Cardiac fibroblast (primary cell): Measurements from ENCODE around the gene CDH8.
A peak's percentile ranks its signal among the peaks of the same experiment; 100 is the strongest.

Experiments used
- DNase-seq, 2 donors: peaks; one replicate each; pipeline versions ENCODE4 v3.0.0 to v3.0.0-alpha.2; 2010; ENCODE audit warnings: low read depth in 2 of 2
- H3K4me3 ChIP-seq, 2 donors: replicated peaks in 1 of 2; 1 replicate in 1 of 2; 2 replicates in 1 of 2; pipeline ENCODE4 v1.5.1; 2011; ENCODE audit warnings: low read depth in 2 of 2, low read length in 2 of 2, mild to moderate bottlenecking in 2 of 2, moderate library complexity in 1 of 2
- CTCF ChIP-seq: IDR thresholded peaks from one replicate; pipeline ENCODE4 v1.5.1; 2011; ENCODE audit warnings: low read depth, mild to moderate bottlenecking, low read length, inconsistent platforms

CDH8 gene

GRCh38 chr16:61908426-61908825 lies 127.8 kb downstream of the CDH8 start:
- TF ChIP-seq CTCF: no peak
- no peak for DNase-seq
- no peak overlapping the region for H3K4me3 ChIP-seq

- no peak for DNase-seq
- no peak for TF ChIP-seq CTCF
- no peak overlapping the region for H3K4me3 ChIP-seq
Observed at GRCh38 chr16:61901689-61902088, 134.5 kb downstream of the CDH8 start.

DNA sequence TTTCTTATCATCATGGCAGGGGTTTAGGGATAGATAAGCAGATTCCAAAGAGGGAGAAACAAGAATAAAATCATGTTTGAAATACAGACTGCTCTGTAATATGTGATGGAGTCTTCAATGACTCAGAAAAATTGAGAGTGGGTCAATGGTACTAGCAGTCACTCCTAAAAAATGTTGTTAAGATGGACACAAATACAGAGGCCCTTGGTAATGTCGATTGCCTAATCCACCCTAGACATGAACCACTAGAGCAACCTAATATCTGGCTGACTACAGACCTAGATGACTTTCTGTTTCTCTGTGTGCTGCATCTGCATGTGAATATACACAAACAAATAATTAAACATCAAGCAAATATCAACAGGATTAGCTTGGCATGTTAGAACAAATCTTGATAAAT lies 135.8 kb downstream of the CDH8 start:
- no peak overlapping the region for H3K4me3 ChIP-seq
- TF ChIP-seq CTCF: no peak
- DNase-seq: peak; percentile 1 to 83

- H3K4me3 ChIP-seq: no peak overlapping the region
- no peak for DNase-seq
- TF ChIP-seq CTCF: no peak
Observed at GRCh38 chr16:61897657-61898056, 138.6 kb downstream of the CDH8 start.

GRCh38 chr16:61892531-61892930 lies 143.7 kb downstream of the CDH8 start:
- no peak for DNase-seq
- no peak overlapping the region for H3K4me3 ChIP-seq
- no peak for TF ChIP-seq CTCF

GRCh38 chr16:61891460-61891859 lies 144.8 kb downstream of the CDH8 start:
- no peak for DNase-seq
- H3K4me3 ChIP-seq: no peak overlapping the region
- no peak for TF ChIP-seq CTCF

- no peak overlapping the region for H3K4me3 ChIP-seq
- no peak for TF ChIP-seq CTCF
- peak in 1 of 2 donors; percentile 15 for DNase-seq
Observed at GRCh38 chr16:61890386-61890785, 145.9 kb downstream of the CDH8 start.
